Breast epithelium (tissue), 4 donors: ENCODE results near the gene COMMD7. TPM values are rescaled to one million over a fixed set of nuclear protein-coding genes. Genes with fewer than 3 reads are reported as not detected.
A peak's percentile ranks its signal among the peaks of the same experiment; 100 is the strongest.

Experiments used
- DNase-seq, 2 donors: peaks; one replicate each; pipeline ENCODE4 v3.0.0-alpha.2; 2019; ENCODE audit warnings: low spot score in 2 of 2
- H3K27ac ChIP-seq, 2 donors: fragments of 200-600 bp; sonication (generic) in 1 of 2; one replicate each; pipeline ENCODE4 v1.5.1; 2016 to 2019; ENCODE audit warnings: mild to moderate bottlenecking in 1 of 2
- H3K27me3 ChIP-seq, 2 donors: fragments of 200-600 bp; sonication (generic) in 1 of 2; one replicate each; pipeline versions ENCODE4 v1.5.1 to v1.6.0; 2017 to 2019; ENCODE audit warnings: control low read depth in 1 of 2, mild to moderate bottlenecking in 1 of 2
- H3K36me3 ChIP-seq: fragments of 200-600 bp; one replicate; pipeline ENCODE4 v1.5.1; 2019
- H3K4me1 ChIP-seq, 2 donors: fragments of 200-600 bp; sonication (generic); one replicate each; pipeline ENCODE4 v1.5.1; 2016 to 2019; ENCODE audit warnings: control low read depth in 1 of 2
- H3K4me3 ChIP-seq, 3 donors: fragments of 200-600 bp; sonication (generic); 1 replicate in 2 of 3; 2 replicates in 1 of 3; pipeline ENCODE4 v1.5.1; 2016 to 2019; ENCODE audit warnings: mild to moderate bottlenecking in 3 of 3, moderate library complexity in 2 of 3
- H3K9me3 ChIP-seq, 2 donors: fragments of 200-600 bp; sonication (generic) in 1 of 2; one replicate each; pipeline ENCODE4 v1.5.1; 2016 to 2019; ENCODE audit warnings: control low read depth in 1 of 2
- CTCF ChIP-seq, 3 donors: fragments of 450-650 bp; IDR thresholded peaks; one replicate each; pipeline ENCODE4 v1.5.1; 2016 to 2017; ENCODE audit warnings: antibody characterized with exemption in 3 of 3, mild to moderate bottlenecking in 3 of 3, moderate library complexity in 3 of 3
- POLR2A ChIP-seq: fragments of 450-650 bp; IDR thresholded peaks from one replicate; pipeline ENCODE4 v1.6.1; 2016; ENCODE audit warnings: antibody characterized with exemption, mild to moderate bottlenecking, moderate library complexity
- POLR2AphosphoS5 ChIP-seq, 3 donors: sonication (generic); formaldehyde crosslinking; IDR thresholded peaks; one replicate each; pipeline ENCODE4 v1.6.1; 2017; ENCODE audit warnings: antibody characterized with exemption in 3 of 3
- intact Hi-C: fragments of 100-400 bp; cut with DNase I; formaldehyde crosslinking; loops from one replicate; pipeline ENCODE4 v1.15.1; 2023; ENCODE audit warnings: low total_unique reads
- total RNA-seq, 3 donors: library from RNA; depleted of rRNA; stranded (reverse); fragments of >200 nt; gene quantifications; one replicate each; pipeline ENCODE4 v1.1.0, GENCODE V29; 2016

The COMMD7 gene
- total RNA-seq, result 10 to 100 TPM; 22.7 to 30.9 (median 24.3) TPM

- Histone ChIP-seq H3K4me3 (peak within 1 kb of the TSS; percentile 74 to 85 (median 79)), H3K9me3 (no peaks in the 10 kb centered on the region), H3K27me3 (no peaks in the 10 kb centered on the region), H3K4me1 (no peaks in the 10 kb centered on the region), H3K36me3 (no peaks in the 10 kb centered on the region), H3K27ac (peak within 1 kb of the TSS; percentile 92 to 93)
- TF ChIP-seq POLR2A (no peak), POLR2AphosphoS5 (IDR thresholded peaks at IDR 0.05) (no peak), CTCF (IDR thresholded peaks at IDR 0.05) (no peak)
- peak; percentile 49 to 70 for DNase-seq
- intact Hi-C loops, result no loop called here
These were observed at the start of gene COMMD7 for GRCh38 chr20:32743237-32744112. Gene COMMD7 (minus strand): TSS chr20:32743467. CDS start chr20:32743391, 76 bp downstream.

GRCh38 chr20:32792731-32793458 is 49.6 kb upstream of the COMMD7 start:
- TF ChIP-seq CTCF (IDR thresholded peaks at IDR 0.05), result no peak
- TF ChIP-seq POLR2AphosphoS5 (IDR thresholded peaks at IDR 0.05), result no peak
- no peak for TF ChIP-seq POLR2A
- no peaks in the 10 kb centered on the region for H3K9me3 ChIP-seq

GRCh38 chr20:32792316-32792715 is 49.0 kb upstream of the COMMD7 start:
- intact Hi-C loops, result no loop called here
- H3K27me3 ChIP-seq, result no peaks in the 10 kb centered on the region
- H3K9me3 ChIP-seq, result no peaks in the 10 kb centered on the region
- no peak overlapping the region for H3K4me3 ChIP-seq
- TF ChIP-seq POLR2A (no peak), POLR2AphosphoS5 (IDR thresholded peaks at IDR 0.05) (no peak), CTCF (IDR thresholded peaks at IDR 0.05) (no peak)
- H3K36me3 ChIP-seq, result no peaks in the 10 kb centered on the region
- DNase-seq, result peak in 1 of 2 donors; percentile 44
- no peak overlapping the region for H3K27ac ChIP-seq
- H3K4me1 ChIP-seq, result no peaks in the 10 kb centered on the region

More at GRCh38 chr20:32792731-32793458, 49.6 kb upstream of the COMMD7 start:
- no peak overlapping the region for H3K27ac ChIP-seq
- H3K36me3 ChIP-seq, result no peaks in the 10 kb centered on the region
- intact Hi-C loops, result no loop called here
- no peak overlapping the region for H3K4me3 ChIP-seq
- H3K27me3 ChIP-seq, result no peaks in the 10 kb centered on the region
- H3K4me1 ChIP-seq, result no peaks in the 10 kb centered on the region
- no peak for DNase-seq

DNA sequence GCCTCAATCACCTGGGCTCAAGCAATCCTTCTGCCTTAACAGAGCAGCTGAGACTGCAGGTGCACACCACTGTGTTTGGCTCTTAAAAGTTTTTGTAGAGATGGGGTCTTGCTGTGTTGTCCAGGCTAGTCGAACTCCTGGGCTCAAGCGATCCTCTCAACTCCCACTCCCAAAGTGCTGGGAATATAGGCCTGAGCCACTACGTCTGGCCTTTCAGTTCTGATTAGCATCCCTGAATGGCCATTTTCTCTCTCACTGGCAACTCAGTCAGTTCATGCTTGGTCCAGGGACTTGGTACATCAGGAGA is 47.4 kb upstream of the COMMD7 start:
- Histone ChIP-seq H3K9me3 (no peaks in the 10 kb centered on the region), H3K27ac (no peak overlapping the region), H3K36me3 (no peaks in the 10 kb centered on the region), H3K4me1 (no peaks in the 10 kb centered on the region), H3K27me3 (no peaks in the 10 kb centered on the region), H3K4me3 (no peak overlapping the region)
- TF ChIP-seq POLR2AphosphoS5 (IDR thresholded peaks at IDR 0.05) (no peak), CTCF (IDR thresholded peaks at IDR 0.05) (no peak), POLR2A (no peak)
- no peak for DNase-seq
- intact Hi-C loops, result no loop called here
